NCI-H526 (cell line): Measurements from ENCODE around the gene TSEN54.

Source experiments
- DNase-seq, 2 experiments: peaks; one replicate each; lab custom pipeline; 2025; lab: John Stamatoyannopoulos, UW

Gene TSEN54

DNA sequence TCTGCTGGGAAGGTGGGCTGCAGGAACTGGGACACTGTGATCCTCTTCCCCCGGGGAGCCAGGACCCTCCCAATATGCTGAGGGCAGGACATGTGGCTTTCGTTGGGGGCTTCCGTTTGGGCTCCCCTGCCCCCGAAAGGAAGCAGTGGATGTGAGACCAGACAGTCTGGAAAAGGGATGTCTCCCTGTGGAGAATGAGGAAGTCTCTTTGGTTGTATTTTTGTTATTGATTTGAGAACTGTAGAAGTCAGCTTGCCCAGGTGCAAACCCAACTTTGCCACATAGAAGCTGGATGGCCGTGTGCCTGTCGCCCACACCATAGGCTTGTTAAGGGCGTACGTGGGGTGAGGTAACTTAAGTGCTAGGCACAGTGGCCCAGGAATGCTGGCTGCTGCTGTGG, 27.9 kb downstream of the TSEN54 start:
- DNase-seq, result no peak

DNA sequence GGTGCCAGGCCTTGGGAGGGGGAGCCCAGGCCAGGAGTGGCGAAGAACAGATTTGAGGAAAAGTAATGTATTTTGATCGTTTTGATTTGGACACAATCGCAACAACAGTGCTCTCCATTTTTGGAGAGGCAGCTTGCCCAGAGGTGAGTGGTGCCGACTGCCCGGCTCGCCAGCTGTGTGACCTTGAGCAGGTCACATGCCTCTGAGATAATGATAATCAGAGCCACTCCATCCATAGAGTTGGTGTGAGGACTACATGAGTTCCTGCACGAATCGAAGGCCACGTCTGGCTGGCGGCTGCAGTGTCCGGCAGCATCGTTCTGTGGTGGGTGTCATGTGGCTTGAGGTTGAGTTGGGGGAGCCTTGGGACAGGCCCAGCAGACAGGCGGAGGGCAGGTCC, 29.9 kb downstream of the TSEN54 start:
- DNase-seq, result no peak

DNA sequence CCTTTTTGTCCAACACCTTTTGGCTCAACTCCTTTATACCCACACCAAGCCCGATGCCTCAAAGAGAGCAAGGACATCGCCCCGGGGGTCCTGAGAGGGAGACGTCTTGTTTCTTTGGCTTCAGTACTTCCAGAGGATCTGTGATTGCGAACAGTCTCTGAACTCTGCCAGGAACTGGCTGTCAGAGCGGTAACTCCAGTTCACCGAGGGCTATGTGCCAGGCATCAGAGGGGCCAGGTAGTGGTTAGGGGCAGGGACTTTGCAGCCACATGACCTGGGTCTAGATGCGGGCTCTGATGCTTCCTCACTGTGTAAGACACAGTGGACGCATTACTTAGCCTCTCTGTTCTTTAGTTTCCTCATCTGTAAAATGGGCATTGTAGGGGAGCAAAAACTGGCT, 30.8 kb downstream of the TSEN54 start:
- no peak for DNase-seq

DNA sequence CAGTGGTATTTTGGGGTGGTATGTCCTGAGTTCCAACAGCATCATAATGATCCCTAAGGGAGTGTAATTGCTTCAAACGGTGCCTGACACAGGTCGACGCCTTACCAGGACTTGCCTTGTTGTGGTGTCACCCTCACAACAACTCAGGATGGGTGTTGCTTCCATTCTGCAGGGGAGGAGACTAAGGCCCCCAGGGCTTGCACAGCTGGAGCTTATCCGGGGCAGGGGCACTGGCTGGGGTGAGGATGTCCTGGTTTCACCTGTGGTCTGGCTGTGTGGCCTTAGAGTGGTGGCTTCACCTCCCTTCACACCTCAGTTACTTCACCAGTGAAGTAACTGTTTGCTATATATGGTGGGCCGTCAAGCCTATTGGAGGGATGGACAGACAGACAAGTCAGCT, 32.5 kb downstream of the TSEN54 start:
- no peak for DNase-seq

DNA sequence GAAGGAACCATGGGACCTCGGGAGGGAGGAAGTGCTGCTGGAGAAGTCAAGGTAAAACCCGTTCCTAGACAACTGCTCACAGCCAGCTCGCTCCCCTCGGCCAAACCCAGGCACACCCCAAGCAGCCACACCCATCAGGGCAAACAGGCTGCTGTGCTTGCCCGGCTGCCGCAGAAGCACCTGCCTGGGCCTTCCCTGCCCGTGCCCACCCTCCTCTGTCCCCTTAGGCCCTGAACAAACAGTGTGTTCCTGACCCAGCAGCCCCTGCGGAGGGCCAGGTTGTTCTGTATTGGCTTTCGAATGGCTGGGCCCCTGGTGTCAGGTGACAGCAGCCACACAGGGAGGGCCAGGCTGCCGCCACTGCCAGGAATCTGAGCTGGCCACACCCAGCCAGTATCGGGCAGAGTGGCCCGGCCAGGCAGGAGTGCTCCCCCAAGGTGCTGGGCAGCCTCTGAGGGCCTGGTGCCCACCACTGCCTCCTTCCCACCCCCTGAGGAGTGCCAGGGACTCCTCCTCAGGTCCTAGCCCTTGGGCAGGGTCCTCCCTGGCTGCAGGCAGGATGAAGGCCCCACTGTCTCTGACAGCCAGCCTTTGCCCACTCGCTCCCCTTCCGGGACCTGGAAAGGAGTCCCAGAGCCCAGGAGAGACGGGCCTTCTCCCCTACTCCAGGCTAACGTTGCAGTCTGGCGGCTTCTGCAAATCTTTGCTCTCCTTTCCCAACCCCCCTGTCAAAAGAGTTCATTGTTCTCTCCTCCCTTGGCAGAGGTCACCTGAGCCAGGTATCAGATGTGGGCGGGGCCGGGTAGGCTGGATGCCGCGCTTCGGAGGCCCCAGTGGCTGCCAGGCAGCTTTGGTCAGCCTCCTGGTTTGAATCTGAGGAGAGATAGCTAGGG, 33.2 kb downstream of the TSEN54 start:
- DNase-seq, result peak; percentile 96 to 97

DNA sequence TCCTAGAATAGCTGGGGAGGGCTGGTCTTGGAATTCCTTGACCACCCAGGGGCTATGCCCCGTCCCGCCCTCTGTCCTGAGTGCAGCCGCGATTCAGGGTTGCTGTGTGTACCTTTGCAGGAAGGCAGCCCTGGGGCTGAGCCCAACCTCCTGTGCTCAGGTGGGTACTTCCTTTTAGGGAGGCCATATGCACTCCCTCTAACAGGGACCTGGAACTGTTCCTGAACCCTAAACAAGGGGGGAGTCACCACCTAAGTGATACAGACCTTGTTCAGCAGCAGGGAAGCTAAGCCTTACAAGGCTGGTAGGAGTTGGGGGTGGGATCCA, 33.8 kb downstream of the TSEN54 start:
- no peak for DNase-seq

DNA sequence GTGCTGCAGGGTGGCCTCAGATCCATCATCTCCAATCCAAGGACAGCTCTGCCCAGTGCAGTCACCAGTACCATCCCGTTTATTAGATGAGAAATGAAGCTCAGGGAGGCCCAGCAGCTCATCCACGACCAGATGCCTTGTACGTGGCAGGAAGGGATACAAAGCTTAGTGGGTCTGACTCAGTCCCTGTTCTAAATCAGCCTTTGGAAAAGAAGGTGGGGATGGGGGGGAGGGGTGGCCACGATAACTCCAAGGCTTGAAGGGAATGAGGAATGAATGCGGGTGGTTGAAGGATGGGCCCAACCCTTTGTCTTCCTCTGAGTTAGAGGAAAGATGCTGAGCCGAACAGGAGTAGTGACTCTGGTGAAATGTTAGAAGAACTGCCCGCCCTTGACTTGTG, 34.9 kb downstream of the TSEN54 start:
- DNase-seq, result no peak

DNA sequence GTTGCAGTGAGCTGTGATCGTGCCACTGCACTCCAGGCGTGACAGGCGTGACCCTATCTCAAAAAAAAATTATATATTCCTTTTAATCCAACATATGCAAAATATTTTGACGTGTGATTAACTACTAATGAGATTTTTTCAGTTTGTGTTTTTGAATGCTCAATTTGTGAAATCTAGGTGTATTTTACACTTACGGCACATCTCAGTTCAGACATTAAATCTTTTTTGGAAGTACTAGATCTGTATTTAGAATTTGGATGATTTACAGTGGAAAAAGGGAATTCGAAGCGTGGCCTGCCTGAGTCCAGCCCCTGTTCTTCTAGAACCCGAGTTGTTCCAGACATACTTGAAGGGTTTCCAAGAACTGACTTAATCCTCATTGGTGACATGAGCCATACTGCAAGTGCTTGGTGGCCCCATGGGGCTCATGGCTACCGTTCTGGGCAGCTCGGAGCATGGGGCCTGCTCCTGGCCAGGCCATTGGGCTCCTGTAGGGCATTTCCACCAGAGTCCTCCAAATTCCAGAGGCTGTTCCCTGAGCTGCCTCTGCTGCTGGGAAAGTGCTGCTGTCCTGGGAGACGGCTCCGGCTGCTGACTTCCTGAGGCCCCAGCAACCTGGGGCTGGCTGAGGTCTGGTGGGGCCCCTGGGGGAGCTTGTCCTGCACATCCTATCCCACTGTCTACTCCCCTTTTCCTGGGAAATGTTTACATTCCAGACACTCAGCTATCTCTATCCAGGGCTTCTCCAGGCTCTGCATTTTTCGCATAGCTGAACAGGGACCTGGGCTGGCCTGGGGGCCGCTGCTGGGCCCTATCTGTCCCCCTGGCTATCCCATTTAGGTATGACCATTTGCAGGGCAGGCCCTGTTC, 36.3 kb downstream of the TSEN54 start:
- no peak for DNase-seq

DNA sequence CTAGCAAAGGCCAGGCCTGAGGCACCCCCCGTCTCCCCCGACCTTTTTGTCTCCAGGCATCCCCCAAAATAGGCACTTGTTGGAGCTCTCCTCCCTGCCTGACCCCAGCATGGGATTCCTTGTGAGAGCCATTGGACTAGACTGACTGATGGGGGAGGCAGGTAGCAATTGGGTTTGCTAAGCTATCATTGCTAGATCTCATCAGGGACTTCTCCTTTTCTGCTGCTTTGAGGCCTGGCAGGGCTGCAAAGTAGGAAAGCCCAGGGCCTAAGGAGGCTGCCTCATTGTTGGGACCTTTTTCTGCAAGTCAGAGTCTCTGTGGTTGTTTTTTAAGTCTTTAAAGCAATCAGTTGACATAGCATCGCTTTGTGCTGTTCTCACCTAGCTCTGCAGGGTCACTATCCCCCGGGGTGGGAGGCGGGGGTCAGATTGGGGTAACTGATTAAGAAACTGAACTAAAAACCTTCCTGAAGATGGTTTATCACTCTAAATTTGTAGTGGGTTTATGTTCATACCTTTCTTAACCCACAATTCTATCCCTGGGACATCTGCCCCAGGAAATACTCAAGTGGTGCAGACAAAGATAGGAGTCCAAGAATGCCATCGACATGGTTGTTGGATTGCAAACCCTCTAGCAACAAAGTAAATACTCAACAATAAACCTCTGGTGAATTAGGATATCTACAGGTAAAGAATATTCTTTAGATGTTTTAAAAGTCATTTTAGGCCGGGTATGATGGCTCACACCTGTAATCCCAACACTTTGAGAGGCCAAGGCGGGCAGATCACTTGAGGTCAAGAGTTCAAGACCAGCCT, 37.2 kb downstream of the TSEN54 start:
- DNase-seq, result no peak

DNA sequence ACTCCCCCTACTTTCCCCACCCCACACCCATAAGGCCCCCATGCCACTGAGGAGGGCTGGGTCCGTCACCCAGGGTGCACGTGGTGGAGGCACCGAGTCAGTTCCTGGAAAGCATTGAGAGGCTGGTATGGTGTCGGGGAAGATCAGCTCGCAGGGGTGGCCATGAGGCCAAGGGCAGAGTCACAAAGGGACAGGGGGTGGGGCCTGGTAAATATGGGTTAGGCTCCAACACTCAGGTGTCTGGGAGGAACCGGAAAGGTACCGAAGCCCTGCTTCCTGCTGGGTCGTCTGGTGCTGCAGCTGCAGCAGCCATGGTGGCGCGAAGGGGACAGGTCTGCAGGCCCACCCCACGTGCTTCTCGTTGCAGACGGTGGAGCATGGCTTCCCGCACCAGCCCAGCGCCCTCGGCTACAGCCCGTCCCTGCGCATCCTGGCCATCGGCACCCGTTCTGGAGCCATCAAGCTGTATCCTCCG, 39.4 kb downstream of the TSEN54 start:
- DNase-seq, result no peak

DNA sequence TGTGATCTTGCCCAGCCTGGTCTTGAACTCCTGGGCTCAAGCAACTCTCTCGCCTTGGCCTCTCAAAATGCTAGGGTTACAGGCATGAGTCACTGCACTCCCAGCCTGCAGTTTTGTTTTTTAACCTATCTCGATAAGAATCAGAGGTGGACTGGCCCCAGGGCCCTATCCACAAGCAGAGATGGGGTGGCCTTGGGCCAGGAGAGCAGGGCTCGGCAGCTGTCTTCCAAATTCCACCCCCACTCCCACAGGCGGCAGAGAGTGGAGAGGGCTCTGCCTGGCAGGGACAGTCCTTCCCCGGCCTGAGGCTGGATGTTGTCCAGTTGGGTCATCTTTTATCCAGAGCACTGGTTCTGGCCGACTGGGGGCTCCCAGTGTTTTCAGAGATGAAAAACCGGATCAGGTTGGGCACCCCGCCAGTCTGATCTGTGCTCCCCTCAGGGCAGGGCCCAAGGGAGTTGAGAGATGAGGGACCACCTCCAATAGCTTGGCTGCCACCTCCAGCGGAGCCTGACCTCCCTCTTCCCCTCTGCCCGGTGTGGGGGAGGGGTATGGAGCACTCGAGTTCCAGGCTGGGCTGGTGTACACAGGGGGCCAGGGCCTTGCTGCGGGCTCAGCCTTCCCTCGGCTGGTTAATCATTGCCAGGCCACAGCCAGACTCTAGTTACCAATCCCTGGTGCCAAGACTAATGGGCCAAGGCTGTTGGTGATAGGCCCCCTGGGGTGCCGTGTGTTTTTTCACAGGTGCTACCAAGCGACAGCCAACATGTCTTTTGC, 40.9 kb downstream of the TSEN54 start:
- DNase-seq, result peak; percentile 79 to 94

DNA sequence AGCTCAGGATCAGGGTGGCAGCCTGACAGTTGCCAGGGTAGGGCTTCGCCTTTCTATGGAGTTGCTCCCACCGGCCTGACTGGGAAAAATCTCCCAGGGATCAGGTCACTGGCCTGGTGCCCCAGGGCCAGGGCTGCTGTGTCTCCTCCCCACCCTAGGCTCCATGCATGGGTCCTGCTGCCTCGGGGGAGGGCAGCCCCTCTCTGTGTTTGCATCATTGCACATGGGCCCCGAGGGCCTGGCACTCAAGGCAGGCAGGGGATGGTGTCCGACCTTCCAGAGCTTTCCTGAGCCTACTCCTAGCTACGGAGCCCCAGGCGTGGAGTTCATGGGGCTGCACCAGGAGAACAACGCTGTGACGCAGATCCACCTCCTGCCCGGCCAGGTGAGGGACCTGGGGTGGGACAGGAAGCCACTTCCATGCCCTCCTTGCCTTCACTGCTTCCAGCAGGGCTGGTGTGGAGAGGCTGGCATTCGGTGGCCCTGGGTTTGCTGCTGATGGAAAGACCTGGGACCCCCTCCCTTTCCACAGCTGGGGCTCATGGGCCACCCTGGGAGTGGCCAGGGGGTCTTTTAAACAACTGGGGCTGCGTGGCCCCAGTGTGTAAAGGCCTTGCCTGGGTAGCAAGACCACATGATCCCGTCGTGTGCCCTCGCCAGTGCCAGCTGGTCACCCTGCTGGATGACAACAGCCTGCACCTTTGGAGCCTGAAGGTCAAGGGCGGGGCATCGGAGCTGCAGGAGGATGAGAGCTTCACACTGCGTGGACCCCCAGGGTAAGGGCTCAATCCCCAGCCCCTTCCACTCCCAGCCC, 41.7 kb downstream of the TSEN54 start:
- no peak for DNase-seq

DNA sequence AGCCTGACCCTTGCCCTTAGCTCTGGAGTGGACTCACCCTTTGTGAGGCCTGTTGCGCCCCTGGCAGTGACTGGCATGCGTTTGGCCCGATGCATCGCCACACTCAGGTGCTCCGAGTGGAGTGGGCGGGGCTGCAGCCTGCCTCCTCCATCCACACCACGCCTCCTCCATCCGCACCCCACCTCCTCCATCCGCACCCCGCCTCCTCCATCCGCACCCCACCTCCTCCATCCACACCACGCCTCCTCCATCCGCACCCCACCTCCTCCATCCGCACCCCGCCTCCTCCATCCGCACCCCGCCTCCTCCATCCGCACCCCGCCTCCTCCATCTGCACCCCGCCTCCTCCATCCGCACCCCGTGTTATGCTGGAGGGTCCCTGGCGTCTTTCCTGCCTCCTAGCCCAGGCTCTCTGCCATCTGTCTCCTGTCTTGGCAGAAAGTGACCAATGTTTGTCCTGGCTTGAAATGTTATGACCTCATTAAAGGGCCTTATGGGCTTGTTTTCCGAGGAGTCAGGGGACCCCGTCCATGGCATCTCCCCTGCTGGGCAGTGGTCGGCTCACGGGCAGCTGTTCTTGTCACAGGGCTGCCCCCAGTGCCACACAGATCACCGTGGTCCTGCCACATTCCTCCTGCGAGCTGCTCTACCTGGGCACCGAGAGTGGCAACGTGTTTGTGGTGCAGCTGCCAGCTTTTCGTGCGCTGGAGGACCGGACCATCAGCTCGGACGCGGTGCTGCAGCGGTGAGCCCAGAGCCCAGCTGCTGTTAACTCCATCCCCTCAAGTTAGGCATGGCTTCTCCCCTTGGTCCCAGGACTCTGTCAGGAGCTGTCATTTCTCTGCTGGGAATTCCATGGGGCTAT, 42.6 kb downstream of the TSEN54 start:
- no peak for DNase-seq

DNA sequence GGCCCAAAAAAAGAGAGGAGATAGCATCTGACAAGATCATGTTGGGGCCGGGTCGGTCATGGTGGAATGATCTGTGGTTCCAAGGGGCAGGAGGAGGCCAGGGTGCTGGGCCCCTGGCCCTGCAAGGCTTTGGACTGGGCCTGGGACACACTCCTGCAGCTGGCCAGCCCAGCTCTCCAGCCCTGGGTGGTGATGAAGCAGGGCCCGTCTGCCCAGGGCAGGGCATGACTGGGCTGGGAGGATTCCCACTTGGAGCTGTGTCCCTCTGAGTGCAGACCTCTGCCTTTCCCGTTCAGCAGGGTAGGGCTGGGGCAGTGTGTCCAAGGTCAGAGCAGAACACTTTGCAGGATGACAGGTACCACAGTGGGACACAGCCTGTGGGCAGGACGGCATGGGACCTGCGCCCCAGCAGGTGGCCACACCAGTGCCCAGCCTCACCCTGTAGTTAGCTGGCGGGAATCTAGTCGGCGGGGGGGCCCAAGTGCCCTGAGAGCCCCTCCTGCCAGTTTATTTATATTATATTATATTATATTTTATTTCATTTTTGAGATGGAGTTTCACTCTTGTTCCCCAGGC, 43.7 kb downstream of the TSEN54 start:
- DNase-seq, result no peak

DNA sequence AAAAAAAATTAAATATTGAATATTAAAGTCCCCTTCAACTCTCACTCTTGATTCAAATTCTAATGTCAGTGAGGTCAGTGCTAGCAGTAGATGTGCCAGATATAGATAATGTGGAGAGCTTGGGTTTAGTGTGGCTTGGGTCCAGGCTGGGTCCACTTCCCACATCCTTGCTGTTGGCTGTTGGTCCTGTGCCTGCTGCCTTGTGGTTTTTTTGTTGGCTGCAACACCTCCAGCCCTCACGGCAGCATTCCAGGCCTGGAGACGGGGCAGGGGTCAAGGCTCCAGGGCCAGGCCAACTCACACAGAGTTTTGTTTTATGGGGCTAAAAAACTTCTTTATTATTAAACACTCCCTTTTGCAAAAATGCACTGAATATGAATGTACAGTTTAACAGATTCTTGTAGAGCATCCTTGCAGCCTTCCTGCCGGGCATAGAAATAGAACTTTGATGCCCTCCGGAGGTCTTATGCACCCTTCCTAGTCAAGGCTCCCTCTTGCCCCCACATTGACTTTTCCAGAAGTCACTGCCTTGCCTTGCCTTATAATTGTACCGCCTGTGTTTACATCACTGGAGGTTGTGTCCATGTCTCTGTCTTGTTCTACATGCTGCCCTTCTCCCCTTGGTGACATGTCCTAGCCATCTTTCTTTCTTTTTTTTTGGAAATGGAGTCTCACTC, 45.7 kb downstream of the TSEN54 start:
- DNase-seq, result no peak

DNA sequence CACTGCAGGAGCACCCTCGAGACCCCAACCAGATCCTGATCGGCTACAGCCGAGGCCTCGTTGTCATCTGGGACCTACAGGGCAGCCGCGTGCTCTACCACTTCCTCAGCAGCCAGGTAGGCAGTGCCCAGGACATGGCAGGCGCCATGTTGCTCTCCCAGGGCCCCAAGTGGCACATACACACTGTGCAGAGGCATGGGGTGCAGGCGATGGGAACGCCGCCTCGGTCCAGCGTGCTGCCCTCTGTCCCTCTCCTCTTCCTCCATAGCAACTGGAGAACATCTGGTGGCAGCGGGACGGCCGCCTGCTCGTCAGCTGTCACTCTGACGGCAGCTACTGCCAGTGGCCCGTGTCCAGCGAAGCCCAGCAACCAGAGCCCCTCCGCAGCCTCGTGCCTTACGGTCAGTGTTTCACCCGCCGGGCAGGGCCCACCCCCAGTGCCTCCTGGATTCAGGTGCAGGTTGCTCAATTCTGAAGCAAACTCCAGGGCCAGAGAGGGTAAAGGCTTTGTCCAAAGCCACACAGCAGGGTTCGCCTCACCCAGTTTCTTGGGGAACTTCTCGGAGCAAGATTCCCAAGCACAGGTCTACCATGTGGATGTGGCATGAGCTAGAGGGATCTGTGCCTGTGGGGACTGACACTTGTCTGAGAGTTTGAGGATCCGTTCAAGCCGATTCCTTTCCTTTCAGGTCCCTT, 46.9 kb downstream of the TSEN54 start:
- DNase-seq, result no peak

DNA sequence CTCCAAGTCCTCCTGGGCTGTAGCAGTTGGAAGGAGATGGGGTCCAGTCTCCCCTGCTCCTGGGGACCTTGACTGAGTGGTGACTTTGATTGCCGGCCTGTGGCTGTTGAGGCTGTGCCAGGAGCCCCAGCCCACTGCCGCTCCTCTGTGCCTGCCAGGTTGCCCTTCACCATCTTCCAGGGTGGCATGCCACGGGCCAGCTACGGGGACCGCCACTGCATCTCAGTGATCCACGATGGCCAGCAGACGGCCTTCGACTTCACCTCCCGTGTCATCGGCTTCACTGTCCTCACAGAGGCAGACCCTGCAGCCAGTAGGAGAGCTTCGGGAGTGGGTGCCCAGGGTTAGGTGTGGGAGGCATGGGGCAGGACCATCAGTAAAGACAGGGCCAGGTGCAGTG, 47.9 kb downstream of the TSEN54 start:
- no peak for DNase-seq

DNA sequence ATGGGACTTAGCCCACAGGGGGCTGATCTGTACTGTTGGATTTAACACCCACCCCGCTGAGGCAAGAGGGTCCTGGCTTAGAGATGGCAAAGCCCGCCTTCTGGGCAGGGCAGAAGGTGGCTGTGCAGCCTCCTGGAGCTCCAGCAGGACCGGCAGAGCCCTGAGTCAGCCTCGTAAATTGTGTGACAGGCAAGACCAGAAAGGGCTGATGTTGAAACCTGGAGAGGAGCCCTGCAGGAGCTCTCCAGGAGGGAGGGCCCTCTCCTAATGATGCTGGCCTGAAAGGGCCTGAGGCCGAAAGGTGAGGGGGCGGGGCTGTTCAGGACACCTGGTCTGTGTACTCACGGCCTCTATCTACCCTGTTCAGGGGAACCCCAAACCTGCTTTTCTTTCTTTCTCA, 48.7 kb downstream of the TSEN54 start:
- DNase-seq, result no peak
